Activated T-helper 1 cell treated with Interleukin-2 at 50 U/mL for 16 hours (primary cell): ENCODE data around the gene TNRC6B.
"Not testable (repeated sequence)": the region's sequence is repeated elsewhere in the genome, so short reads cannot be mapped to it uniquely, and the experiment has no call there.

ENCODE experiments used
- DNase-seq: peaks from one replicate; pipeline ENCODE4 v3.0.0-alpha.2; 2020; ENCODE audit warnings: low read depth

Gene TNRC6B

GRCh38 chr22:40177738-40178416 lies at the start of gene TNRC6B:
Gene TNRC6B, plus strand, starts transcription at chr22:40177925. Its CDS starts 211 bp downstream, at chr22:40178136.
- DNase-seq = peak; percentile 48

DNA sequence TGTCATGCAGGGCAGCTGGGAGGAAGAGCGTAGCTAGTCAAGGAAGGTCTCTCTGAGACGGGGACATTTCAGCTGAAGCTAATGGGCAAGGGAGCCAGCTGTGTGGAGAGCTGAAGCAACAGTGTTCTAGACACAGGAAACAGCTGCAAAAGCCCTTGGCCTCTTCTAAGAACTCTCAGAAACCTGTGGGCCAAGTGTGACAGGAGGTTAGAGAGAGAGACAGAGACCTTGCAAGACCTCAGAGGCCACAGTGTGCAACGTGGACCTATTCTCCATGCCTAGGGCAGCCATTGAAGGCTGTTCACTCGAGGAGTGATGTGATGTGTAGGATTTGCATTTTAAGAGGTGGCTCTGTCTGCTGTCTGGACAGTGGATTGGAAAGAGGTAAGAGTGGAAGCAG lies 48.7 kb upstream of the TNRC6B start:
- no peak for DNase-seq

GRCh38 chr22:40137132-40137531 lies 40.6 kb upstream of the TNRC6B start:
- DNase-seq = no peak

DNA sequence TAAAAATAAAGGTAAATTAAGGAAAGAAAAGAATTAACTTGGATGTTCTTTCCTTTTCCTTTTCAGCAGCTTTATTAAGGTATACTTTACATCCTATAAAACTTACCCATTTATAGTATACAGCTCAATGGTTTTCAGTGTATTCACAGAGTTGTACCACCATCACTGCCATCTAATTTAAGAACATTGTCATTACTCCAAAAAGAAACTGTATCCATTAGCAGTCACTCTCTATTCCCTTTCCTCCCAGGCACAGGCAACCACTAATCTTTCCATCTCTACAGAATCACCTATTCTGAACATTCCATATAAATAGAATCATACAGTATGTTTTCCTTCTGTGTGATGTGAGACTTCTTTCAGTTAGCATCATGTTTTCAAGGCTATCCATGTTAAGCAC lies 38.9 kb upstream of the TNRC6B start:
- no peak for DNase-seq

DNA sequence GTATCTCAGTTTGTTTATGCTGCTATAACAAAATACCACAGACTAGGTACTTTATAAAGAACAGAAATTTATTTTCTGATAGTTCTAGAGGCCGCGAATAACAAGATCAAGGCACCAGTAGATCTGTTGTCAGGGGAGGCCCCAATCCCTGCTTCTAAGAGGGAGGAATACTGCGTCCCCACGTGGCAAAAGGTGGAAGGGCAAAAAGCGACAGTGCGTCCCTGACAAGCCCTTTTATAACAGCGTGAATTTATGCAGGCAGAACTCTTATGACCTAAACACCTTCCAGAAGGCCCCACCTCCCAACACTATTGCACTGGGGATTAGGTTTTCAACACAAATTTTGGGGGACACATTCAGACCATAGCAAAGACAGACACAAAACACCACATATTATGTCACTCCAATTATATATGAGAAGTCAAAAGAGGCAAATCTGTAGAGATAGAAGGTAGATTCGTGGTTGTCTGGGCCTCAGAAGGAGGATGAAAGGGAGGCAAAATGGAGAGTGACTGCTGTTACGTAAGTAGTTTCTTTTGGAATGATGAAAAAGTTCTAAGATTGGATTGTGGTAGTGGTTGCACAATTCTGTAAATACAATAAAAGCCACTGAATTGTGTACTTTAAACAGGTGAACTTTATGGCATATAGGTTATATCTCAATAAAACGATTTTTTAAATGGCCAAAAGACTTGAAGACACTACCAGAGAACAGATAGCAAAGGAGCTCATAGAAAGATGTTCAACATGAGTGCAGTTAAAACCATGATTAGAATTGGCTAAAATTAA lies 30.1 kb upstream of the TNRC6B start:
- no peak for DNase-seq

GRCh38 chr22:40153192-40153591 lies 24.5 kb upstream of the TNRC6B start:
- no peak for DNase-seq

DNA sequence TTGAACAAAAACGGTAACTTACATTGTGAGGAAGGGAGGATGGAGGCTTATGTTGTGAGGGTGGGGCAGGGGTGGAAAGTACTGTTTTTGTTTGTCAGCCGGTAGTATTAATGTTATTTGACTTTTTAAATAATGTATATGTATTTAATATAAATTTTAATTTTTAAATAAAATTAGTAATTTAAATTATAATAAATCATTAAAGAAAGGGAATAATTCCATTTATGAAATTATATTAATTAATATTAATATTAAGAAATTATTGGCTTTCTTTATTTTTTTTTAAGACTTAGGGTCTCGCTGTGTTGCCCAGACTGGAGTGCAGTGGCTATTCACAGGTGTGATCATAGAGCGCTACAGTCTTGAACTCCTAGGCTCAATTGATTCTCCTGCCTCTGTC lies 24.0 kb upstream of the TNRC6B start:
- DNase-seq = no peak

DNA sequence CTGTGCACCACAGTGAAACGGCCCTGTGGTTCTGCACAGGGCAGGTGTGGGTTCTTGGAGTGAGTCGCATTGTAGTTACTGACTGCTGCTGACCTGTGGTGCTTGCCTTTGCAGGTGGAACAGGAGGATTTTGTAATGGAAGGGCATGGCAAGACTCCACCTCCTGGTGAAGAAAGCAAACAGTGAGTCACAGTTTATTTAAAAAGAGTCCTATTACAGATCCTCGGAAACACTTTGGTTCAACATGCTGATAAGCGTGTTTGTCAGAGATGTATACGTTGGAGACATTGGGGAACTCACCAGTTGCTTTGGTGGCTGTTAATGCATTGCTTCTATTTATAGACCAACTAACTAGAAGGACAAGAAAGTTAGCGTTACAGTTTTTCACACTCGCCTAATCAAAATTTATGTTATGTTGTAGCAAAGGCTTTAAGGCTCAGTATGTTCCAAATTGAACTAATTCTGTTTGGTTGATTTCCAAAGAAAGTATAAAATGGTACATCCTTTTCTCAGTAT lies 21.7 kb upstream of the TNRC6B start:
- DNase-seq = no peak

DNA sequence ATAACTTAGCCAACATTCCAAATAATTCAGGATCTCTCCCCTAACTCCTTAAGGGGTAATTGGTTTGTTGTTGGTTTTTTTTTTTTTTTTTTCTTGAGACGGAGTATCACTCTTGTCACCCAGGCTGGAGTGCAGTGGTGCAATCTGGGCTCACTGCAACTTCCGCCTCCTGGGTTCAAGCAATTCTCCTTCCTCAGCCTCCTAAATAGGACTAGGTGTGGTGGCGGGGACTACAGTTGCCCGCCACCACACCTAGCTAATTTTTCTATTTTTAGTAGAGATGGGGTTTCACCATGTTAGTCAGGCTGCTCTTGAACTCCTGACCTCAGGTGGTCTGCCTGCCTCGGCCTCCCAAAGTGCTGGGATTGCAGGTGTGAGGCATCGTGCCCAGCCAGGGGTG lies 21.0 kb upstream of the TNRC6B start:
- not testable (repeated sequence) for DNase-seq

DNA sequence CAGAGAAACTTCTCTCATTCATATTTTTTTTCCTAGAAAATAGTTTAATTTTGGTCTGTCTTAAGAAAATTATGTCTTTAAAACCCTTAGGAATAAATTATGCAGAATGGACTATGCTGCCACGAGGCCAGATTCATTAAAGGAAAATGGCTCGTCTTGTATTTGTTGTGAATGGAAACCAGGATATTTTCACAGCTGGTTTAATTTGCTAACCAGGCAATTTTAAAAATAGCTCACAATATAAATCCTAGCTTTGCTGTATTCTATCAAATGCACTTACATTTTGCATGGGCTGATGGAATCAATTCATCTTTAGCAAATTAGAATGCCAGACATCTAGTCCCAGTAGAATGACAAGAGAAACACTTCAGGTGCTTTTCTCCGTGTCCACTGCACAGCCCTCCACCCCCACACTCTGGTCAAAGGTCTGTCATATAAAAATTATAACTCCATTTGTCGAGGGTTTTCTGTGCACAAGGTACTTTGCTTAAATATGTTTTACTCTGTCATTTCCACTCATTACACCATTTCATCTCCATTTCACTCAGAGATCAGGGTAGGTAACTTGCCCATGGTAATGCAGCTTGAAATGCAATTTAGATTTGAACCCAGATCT lies 20.3 kb upstream of the TNRC6B start:
- no peak for DNase-seq

GRCh38 chr22:40161194-40161593 lies 16.5 kb upstream of the TNRC6B start:
- DNase-seq = no peak

DNA sequence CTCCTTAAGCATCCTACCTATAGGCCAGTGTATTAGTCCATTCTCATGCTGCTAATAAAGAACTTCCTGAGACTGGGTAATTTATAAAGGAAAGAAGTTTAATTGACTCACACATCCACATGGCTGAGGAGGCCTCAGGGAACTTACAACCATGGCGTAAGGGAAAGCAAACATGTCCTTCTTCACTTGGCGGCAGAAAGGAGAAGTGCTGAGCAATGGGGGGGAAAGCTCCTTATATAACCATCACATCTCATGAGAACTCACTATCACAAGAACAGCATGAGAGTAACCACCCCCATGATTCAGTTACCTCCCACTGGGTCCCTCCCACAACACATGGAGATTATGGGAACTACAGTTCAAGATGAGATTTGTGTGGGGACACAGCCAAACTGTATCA lies 12.2 kb upstream of the TNRC6B start:
- not testable (repeated sequence) for DNase-seq

GRCh38 chr22:40175611-40176244 lies 2.0 kb upstream of the TNRC6B start:
- no peak for DNase-seq

DNA sequence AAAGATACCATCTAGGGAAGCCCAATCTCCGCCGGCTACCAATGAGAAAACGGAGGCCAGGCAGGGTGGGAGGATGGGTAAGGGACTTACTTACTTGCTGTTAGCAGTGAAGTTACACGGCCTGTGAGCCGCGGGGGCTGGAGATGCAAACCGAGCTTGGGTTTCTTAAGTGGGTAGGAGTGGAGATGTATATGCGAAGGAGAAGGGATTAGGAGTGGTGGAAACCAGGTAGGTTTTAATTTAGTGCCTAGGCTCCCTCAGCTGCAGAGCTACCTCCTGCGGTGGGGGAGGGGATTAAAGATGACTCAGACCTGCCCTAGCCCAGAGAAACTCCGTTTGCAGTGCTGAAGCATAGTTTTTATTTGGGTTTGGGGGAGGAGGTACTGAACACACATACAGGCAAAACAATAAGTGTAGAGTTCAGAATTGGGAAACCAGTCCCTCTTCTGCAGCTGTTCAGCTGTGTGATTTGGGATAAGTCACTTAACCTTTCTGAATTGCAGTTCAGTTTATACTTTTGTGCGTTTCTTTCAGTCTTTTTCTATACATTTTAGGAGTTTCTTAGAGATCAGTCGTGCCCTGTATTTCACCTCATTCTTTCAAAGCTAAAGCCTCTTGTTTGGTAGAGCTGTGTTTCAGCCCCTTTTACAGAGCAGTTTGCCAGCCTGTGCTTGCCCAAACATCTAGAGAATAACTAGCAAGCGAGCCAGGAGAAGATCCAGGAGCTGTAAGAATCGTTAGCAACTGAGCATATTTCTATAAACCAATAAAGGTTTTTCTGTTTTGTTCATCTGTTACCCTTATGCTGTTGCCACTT lies 596 bp upstream of the TNRC6B start:
- DNase-seq = peak; percentile 52

DNA sequence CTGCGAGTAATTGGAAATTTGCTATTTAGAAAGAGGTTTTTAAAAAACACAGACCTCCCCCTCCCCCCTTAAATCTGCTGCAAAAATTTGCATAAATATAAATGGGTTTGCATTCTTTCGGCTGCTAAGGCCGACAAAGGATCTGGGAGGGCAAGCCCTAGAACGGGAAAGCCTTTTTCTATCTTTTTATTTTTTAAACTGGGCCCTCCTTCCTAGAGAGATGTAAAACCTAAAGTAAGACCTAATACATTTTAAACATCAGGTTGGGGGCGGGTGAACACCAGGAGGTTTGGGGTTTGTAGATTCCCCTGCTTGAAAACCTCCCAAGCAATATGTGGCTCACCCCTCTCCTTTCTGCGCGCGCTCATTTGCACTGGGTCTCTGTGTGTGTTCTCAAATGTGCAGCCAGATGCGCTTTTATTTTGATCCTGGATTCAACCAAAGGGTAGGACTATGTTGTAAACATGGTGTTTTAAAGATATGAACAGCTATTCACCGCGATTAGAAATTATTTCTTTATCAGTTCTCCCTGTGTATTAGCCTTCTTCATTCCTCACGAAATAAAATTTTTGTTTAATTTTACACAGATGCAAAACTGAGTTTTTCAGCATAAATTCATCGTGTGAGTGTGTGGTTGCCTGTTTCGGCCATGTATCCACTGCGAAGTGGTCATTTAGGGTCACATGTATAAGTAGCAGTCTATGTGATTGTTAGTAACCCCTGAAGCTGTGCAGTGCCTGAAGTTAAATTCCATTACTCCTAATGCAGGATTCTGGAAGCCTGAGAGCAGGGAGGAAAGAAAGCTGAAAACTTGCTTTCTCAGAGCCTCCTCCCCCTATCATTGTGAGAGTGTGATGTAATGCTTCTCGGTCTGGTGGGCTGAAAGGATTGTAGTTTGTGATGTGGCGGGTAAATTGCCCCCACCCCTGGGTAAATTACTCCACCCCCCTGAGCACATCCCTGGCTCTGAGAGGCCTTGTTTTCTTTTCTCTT lies 988 bp downstream of the TNRC6B start:
- no peak for DNase-seq

DNA sequence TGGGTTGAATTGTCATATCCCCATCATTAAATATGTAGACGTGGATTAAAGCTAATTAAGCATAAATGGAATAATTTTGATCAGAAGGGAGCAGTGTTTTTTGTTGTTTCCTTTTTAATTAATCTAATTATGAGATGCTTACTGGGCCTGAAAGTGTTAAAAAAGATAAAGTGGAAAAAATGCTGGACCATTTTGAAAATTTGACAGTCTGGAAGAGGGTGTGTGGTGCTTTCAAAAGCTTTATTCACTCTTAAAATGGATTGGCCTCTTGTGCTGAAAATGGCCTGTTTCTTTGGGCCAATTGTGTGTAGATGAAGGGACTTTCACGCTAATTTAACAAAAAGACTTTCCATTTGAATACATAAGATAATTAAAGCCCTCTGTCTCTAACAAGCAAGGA lies 1.8 kb downstream of the TNRC6B start:
- no peak for DNase-seq

DNA sequence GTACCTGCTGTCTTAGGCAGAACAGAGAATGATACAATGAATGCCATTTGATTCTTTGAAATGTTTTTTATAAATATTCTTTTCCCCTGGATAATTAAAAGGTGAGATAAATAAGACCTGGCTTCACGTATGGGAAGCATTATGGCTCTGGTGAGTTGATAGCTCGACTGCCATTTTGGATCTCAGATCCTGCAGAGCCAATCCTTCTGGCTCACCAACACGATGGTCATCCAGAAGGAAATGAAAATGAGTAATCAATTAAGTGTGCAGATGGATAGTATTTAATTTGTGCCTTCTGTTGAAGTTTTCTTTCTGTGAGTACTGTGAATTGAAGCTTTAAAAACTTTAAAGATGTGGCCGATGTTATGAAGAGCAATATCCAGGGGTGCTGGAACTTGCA lies 2.7 kb downstream of the TNRC6B start:
- no peak for DNase-seq

- DNase-seq = no peak
These were observed 3.6 kb downstream of the TNRC6B start for GRCh38 chr22:40181323-40181722.

GRCh38 chr22:40182231-40182835 lies 4.6 kb downstream of the TNRC6B start:
- DNase-seq = no peak

GRCh38 chr22:40183029-40183581 lies 5.4 kb downstream of the TNRC6B start:
- DNase-seq = no peak
